ENCODE data around the gene CFAP90. TPM values are rescaled to one million over a fixed set of nuclear protein-coding genes. Genes with fewer than 3 reads are reported as not detected.

CFAP90 gene, protein sequence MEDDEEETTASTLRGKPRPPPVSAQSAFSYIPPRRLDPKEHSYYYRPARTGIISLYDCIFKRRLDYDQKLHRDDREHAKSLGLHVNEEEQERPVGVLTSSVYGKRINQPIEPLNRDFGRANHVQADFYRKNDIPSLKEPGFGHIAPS
- not detected in 2 replicates for total RNA-seq

DNA sequence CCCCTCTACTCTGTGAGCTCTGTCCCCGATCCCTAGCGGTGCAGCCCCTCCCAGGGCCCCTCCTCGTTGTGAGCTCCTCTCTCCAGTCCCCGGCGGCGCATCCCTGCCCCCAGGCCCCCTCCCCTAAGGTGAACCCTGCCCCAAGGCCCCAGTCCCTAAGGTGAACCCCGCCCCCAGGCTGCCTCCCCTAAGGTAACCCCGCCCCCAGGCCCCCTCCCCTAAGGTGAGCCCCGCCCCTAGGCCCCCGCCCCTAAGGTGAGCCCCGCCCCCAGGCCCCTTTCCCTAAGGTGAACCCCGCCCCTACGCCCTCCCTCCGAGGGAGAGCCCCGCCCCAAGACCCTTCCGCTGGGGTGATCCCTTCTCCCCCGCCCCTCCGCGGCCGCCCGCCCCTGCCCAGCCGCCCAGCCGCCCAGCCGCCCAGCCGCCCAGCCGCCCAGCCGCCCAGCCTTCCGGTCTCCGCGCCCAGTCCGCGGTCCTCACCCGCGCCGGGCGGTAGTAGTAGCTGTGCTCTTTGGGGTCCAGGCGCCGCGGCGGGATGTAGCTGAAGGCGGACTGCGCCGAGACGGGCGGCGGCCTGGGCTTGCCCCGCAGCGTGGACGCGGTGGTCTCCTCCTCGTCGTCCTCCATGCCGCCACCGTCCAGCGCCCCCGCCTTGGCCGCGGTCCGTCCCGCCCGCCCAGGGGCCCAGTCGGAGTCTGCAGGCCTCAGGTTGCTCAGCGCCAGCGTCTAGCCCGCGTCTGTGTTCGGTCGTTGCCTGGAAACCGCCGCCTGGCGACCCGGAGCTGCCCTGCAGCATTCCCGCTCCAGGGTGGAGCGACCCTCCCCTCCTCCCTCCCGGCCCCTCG is at the start of gene CFAP90:
CFAP90 (minus strand) TSS at position 739 of the 845 bp plus-strand sequence; CDS start at position 627, 112 bp downstream.

DNA sequence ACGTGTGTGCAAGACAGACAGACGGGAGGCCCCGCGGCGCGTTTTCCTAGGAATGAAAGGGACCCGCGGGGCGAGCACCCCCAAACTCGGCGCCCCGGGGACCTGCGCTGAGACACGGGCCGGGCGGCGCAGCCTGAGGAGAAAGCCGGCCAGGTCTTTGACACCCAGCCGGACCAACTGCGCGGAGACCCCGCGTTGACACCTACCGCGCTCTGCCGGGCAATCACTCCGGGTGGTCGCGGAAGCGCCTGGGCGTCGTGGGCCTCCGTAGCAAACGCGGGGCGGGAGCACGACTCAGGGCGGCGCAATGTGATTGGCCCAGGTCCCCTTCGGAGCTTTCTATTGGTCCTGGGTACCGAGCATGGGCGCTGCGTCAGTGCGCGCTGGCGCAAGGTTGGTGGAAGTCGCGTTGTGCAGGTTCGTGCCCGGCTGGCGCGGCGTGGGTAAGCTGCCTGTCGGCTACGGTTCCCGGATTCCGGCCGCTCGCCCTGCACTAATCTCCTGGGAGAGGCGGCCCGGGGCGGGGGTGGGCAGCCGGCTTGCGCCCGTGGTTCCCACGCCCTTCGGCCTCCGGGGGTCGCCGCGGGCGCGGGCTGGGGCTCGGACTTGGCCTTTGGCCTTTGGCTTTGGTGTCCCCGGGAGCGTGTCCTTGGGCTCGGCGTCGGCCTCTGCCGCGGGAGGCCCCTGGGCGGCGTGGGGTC is 18.0 kb upstream of the CFAP90 start, which contains the start of the genes FASTKD3 and MTRR:
FASTKD3 (minus strand) TSS at position 259 of the 701 bp plus-strand sequence. CDS start 948 bp downstream, outside the sequence.
MTRR (plus strand) TSS at position 376 of the 701 bp plus-strand sequence. CDS start 1,647 bp downstream, outside the sequence.

Other genes with a start within 250 kb of the CFAP90 start
- gene FASTKD3, start 17.9 kb upstream of the CFAP90 start, total RNA-seq = 10.7 and 11.8 TPM in 2 replicates
- gene MTRR, start 18.0 kb upstream of the CFAP90 start, total RNA-seq = 27.4 and 29.6 TPM in 2 replicates

Data from cardiac atrium fibroblast (primary cell).